ENCODE results near the gene IL7R.
"Not testable (repeated sequence)": the region's sequence is repeated elsewhere in the genome, so short reads cannot be mapped to it uniquely, and the experiment has no call there.

The IL7R gene

DNA sequence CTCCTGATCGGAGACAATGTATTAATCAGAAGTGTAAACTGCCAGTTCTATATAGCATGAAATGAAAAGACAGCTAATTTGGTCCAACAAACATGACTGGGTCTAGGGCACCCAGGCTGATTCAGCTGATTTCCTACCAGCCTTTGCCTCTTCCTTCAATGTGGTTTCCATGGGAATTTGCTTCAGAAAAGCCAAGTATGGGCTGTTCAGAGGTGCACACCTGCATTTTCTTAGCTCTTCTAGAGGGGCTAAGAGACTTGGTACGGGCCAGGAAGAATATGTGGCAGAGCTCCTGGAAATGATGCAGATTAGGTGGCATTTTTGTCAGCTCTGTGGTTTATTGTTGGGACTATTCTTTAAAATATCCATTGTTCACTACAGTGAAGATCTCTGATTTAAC, 22.4 kb downstream of the IL7R start:
- DNase-seq = no peak

DNA sequence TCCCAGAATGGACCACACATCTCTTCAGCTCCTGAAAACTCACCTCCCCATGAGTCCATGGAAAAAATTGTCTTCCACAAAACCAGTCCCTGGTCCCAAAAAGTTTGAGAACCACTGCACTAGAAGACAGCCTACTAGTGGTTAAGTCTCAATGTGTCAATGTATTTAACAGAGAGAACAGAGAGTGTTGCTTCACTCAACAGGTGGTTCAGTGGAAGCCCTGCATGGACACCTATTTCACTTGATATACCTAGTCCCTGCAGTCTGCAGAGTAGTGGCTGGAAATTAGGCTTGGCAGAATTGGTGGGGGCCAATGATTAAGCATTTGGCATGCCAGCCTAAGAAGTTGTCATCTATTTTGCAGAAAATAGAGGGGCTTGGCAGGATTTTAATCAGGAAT, 23.0 kb downstream of the IL7R start:
- DNase-seq = no peak

DNA sequence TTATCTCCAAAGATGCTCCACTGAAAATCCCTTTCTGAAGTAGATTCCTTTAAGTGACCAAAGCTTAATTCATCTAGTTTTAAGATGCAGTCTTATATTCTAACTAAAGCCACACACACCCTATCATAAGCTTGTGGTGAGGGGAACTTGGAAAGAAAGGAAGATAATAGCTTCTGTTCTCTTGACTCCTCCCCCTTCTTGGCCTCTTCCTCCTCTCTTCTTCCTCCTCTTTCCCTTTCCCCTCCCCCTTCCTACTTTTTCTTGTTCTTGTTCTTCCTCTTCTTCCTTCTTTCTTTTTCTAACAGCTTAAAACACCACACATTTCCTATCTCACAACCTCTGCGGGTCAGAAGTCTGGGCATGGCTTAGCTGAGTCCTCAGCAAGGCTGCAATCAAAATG, 23.5 kb downstream of the IL7R start:
- no peak for DNase-seq

DNA sequence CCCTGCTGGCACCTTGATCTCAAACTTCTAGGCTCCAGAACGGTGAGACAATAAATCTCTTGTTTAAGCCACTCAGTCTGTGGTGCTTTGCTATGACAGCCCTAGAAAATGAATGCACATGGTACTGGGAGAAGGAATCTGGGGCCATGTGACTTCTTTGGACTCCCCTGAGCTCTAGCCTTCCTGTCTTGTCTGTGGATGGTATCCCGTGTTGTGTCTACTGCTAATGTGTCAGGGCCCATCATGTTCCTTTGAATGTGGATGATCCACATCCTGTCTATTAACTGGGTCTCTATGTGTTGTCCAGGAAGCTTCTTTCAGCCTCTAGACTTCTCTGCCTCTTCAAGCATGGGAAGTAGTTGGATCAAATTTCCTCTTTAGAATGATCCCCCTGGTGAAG, 25.1 kb downstream of the IL7R start:
- DNase-seq = no peak

DNA sequence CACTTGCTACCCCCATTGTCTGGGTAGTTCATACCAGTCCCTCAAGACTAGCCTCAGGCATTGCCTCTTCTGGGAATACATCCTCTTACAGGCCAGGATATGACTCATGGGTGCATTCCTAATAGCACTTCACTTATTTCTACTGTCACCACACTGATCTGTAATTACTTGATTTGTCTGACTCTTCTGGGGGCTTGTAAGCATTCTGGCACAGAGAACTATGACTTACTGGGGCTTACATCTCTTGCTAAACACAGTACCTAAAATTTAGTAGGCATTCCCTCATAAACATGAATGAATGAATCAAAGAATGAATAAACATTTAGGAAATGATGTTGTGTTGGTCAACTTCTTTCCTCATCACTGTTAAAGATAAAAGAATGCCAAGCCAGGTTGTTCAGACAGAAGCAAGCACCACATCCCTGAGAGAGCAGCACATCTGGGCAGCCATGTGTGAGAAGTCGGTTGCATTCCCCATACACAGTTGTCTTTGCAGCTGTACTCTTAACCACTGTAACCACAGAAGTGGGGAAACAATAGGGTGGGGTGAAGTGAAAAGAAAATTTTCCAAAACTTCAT, 27.6 kb downstream of the IL7R start:
- no peak for DNase-seq

DNA sequence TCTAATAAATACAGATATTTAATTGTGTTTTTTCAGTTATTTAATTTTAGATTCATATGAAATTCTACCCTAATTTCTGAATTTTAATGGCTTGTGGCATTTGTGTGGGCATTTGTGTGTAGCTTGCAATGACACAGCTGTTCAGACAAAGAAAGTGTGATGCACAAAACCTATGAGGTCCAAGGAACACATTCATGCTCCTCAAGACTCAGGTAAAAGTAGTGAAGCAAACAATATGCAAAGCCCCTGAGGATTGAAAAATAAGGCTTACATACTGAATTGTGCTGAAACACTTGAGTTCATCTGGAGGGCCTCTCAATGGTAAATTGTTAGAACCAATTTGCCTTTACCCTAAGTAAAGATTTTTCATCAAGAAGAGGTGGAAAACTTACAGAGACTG, 28.1 kb downstream of the IL7R start:
- DNase-seq = no peak

DNA sequence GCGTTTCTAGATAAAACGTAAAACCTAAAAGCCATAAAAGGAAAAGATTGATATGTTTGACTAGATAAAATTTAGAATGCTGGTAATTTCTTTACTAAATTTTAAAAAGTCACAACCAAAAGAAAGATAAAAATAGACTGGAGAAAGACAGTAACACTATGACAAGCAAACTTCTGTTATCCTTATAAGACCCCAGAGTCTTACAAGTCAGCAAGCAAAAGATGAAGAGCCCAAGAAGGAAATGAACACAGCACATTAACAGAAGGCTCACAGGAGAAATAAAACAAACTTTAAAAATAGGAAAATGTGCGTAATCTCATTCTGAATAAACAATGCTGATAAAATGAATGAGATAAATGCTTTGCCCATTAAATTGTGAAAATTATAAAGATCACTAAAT, 29.7 kb downstream of the IL7R start:
- no peak for DNase-seq

DNA sequence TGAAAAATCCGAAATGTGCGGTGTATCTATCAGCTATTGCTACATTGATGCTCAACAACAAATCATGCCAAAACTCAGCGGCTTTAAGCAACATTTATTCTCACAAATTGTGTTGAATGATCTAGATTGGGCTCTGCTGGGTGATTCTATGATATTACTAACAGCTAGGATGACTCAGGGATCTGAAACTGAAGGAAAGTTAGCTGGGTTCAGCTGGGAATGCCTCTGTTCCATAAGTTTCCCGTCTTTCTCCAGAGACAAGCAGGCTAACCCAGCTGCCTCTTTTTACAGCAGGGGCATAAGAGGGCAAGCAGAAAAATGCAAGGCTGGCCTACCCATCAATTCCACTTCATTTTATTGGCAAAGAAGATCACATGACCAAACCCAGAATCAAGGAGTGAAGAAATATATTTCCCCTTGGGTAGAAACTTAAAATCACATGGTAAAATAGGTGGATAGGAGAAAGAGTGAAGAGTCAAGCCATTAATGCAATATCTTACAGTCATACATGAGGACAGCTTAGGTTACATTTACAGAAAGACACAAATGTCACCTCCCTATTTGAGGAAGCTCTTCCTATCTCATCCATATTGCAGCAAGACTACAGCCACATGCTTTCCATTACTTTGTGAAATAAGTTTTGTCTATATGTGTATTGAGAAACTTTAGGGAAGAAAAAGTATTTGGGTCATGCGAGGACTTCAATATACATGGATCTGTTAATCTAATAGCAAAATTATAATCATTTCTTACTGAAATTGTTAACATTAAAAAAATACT, 30.8 kb downstream of the IL7R start:
- DNase-seq = no peak

DNA sequence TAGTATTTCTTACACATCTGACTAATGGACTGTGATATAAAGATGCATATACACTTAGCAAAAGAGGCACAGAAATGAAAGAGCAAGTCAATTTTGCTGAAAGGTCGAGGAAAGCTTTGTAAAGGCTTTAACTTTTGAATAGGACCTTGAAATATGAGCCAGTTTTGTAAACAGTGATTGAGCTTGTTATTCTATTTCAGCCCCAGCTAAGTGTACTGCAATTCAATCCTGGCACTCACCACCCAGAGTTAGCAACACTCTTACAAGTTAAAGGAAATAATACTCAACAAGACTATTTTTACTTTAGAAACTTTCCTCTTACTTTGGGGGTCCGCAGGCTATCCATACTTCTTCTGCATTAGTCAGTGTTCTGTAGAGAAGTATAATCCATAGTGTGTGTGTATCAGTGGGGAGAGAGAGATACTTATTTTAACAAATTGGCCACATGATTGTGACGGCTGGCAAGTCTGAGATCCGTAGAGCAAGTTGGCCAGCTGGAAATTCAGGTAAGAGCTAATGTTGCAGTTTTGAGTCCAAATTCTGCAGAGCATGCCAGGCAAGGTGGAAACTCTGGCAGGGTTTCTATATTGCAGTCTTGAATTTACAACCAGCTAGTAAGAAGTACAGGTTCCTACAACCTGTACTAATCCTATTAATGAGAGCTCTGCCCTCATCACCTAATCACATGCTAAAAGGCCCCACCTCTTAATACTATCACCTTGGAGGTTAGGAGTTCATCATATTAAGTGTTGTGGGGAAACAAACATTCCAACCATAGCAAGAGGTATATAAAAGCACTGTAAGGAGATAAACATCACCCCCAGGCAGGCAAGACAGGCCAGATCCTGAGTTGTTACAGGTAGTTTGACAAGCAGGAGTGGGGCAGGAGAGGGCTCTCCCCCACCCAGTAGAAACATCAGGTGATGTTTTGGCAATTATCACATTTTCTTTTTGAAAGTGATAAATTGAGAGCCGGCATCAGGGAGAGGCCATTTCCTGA, 33.6 kb downstream of the IL7R start:
- DNase-seq = no peak

DNA sequence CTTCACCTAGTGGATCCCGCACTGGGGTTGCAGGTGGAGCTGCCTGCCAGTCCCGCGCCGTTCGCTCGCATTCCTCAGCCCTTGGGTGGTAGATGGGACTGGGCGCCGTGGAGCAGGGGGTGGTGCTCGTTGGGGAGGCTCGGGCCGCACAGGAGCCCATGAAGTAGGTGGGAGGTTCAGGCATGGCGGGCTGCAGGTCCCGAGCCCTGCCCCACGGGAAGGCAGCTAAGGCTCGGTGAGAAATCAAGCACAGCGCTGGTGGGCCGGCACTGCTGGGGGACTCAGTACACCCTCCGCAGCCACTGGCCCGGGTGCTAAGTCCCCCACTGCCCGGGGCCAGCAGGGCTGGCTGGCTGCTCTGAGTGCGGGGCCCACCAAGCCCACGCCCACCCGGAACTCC, 36.1 kb downstream of the IL7R start:
- DNase-seq = not testable (repeated sequence)

DNA sequence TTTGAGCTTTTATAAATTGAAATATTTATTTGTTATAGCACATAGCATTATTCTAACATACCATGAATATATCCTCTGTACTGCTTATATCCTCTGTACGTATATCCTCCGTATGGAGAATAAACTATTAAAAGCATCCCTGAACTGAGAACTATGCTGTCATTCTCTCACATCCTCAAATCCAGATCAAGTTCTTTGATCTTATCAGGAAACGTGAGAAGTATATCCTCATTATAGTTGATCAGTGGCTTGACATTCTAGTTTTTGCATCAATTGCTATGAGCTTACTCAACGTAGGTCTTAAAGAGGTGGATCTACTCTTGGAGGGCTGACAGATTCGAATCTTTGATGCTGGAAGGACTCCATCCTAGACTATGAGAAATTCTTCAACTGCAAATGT, 37.4 kb downstream of the IL7R start:
- no peak for DNase-seq

DNA sequence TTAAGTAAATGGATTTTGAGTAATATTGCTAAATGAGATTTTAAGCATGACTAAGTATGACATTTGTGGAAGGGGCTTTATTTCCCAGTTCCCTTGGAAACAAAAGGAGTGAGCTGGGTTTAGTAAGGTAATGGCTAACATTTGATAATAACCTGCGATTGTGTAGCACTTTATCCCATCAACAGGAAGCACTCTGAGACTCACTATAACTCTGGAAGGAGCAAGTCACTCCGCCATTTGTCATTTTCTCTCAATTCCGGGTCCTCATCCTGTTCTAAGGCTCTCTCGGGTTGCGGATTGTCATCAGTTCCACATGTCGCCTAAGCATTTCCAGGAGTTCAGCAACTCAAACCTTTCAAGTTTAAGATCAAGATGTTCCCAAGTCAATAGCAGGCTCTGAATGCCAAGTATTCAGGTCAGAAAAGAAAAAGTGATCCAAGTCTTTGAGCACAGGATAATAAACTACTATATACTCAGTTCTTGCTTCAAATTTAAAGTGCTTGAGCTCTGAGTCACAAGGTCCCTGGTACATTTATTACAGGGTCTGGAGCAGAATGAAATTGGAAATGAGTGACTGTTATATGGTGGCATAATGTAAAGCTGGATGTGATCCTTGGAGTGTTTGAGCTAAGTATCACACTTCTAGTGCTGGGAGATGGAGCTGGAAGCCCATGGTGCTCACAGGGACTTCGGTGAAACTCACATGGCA, 42.4 kb downstream of the IL7R start:
- DNase-seq = no peak

DNA sequence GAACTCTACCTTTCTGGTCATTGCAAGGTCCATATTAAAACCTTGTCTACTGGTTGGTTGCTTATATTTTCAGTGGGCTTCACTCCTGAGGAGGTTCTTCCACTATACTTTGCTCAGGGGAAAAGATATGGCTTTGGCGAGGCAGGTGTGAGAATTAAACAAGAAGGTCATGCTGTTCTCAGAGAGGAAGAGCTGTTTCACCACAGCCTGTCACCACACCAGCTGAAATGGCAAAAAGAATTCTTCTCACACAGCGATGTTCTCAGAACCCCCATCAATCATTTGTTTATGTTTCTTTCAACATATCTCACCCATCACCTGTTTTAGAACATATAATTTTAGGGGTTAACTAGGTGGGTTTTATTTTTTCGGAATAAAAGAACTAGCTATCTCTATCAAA, 43.1 kb downstream of the IL7R start:
- DNase-seq = no peak

DNA sequence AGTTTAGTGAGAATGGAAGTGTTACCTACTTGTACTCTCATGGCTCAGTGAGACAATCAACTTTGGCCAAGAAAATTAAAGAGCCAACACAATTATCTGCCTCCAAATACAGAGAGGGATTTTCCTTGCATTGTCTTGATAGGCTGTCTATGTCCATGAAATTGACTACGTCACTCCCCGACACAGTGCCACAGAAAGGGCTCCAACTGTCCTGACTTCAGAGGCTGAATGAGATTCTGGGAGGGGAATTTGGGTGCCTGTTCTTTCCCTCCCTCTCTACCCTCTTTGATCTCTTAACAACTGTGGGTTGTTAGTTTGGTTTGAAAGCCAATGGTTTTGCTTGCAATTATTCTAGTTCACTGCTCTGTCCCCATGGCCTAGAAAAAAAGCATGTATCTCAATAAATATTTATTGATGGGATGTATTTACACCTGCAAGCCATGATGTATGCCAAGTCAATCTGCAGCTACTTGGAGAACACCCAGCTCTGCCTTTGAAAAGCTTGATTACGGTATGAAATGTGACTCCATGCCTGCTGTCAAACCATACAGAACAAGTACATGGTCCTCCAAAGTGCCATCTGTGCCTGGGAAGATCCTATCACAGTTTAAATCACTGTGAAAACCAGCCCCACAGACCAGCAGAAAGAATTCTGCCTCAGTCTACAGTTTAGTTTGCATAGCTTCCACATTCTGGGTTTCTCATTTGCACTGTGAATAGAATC, 44.4 kb downstream of the IL7R start:
- no peak for DNase-seq

DNA sequence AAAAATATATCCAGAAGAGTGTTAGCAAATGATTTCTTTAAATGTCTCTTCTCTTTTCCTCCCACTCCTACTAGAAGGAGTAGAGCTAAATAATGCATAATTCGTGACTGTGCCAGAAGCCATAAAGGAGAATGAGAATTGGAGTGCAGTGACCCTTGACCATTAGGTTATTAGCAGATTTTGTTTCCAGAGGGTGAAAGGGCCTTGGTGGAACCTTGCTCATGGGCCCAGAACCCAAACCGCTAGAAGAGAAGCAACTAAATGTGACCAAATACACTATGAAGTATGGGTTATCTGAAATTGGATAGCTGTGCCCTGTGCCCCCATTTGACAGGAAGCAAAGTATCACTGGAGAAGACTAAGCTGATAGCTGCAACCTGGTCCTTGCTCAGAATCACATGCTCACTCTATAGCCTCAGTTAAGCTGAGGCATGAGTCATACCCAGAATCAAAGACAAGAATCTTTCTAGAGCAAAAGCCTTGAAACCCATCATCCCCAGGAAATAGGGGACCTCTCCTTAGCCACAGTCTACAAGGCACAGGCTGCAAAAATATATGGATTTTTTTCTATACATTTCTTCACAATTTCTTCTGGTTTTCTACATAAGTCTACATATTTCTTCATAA, 45.5 kb downstream of the IL7R start:
- no peak for DNase-seq

DNA sequence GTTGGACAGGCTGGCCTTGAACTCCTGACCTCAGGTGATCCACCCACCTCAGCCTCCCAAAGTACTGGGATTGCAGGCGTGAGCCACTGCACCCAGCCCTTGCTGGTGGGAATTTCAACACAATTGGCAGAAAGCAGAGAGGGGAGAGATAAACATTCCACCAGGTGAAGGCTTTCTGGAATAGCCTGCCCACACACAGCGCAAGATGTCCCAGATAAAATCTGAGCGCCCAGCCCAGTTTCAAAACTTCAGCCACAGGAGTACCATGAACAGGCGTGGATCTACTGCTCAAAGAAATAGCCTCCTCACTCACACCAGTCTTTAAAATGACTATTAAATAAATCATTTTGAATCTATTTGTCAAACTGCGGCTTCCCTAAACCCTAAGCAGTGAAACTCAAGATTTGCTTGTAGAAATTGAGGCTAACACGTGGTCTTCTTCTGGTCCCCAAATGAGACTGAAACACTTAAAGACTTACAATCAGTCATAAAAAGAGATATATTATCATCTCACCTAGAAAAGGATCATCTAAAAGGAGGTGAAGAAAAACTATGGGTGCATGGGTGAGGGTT, 47.0 kb downstream of the IL7R start:
- no peak for DNase-seq

DNA sequence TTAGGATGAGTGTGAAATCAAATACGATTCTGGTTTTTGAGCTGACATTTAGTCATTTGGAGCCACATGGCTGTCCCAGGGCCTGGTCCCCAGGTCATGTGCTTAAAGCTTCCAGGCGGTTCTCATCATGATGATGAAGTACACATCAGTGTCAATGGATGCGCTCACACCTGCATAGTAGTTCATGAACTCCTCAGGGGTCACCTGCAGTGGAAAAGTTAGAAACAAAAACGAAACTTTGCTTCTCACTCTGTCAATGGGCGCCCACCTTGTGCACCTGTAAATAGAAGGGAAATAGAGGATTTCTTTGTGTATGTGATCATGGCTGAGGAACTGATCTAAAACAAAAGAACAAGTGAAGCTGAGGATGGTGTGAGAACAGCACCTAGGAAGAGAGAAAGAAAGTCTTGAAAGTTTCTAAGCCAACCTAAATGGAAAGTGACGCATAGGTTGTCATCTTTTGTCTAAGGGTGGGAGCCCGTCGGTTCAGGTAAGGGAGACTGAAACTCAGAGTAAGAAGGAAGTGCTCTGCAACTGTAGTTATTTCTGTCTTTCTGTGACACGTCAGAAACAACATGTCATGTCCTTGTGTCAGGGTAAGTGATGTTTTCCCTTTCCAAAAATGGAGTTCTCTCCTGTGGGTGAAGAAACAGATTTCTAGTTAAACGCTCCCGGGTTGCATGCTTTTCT, 47.9 kb downstream of the IL7R start:
- DNase-seq = no peak

DNA sequence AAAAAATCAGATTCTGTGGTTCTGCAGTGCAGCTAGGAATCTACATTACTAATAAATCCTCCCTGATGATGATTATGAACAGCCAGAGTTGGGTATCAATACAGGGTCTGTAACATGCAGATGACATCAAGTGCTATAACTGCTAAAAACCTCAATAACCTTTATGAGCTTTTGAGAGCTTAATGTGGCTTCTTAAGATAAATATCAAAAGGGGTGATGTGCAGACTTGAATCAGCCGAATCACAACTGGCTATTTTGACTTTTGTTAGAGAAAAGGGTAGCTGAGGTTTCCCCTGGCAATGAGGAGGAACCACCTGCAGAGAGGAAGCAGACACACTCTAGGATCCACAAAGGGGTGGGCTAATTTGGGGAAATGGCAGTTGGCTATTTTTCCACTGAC, 51.5 kb downstream of the IL7R start:
- no peak for DNase-seq

DNA sequence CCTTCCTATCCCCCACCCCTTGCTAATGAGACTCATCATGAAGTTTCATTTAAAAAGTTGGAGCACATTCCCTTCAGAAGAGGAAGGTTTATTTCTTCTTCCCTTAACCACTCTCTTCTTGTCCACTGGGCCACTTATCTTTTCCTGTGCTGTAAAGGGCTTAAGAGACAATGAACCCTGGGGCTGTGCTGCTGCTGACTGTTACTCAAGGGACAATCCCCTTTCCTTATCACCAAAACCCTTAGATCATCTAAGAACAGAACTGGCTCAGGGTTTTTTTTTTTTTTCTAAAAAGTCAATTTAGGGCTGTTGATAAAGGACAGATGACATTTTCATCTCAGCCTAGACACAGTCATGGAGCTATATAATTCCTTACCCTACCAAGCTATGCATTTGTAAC, 52.1 kb downstream of the IL7R start:
- no peak for DNase-seq

DNA sequence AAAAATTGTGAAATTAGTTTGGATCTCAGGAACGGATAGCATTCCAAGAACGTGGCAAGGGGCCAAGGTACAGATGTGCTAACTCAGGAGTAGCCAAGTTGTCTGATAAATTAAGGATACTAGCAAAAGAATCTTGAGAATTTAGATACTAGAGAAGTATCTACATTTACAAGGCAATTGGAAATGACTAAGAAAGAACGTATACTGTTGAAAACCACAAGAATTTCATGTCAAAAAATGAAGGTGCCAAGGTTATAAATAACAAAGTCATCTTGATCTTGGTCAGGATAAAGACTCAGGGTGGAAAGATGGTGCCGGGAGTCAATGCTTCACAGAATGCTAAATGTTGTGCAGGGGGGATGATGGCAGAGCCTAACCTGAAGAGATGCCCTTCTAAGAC, 62.5 kb downstream of the IL7R start:
- DNase-seq = no peak

DNA sequence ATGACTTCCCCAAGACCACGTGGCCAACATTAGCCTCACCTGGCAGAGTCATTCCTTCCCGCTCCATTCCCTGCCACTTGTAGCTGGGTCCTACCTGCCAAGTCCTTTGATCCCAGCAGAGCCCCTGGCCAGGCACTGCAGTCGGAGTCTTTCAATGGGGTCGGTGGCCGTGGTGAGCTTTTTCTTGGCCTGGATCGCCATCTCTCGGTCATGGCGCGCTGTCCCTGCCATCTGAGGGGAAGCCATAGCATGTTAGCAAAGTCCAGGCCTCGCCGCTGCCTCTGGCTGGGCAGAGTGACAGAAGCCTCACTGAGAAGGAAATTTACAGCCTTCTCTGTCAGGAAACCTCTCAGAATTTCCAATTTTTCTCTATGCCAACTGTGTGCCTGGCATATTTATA, 64.2 kb downstream of the IL7R start:
- peak in 1 of 2 experiments; percentile 35 for DNase-seq
